ENCODE measurements around the gene ASB6.

Gene ASB6

DNA sequence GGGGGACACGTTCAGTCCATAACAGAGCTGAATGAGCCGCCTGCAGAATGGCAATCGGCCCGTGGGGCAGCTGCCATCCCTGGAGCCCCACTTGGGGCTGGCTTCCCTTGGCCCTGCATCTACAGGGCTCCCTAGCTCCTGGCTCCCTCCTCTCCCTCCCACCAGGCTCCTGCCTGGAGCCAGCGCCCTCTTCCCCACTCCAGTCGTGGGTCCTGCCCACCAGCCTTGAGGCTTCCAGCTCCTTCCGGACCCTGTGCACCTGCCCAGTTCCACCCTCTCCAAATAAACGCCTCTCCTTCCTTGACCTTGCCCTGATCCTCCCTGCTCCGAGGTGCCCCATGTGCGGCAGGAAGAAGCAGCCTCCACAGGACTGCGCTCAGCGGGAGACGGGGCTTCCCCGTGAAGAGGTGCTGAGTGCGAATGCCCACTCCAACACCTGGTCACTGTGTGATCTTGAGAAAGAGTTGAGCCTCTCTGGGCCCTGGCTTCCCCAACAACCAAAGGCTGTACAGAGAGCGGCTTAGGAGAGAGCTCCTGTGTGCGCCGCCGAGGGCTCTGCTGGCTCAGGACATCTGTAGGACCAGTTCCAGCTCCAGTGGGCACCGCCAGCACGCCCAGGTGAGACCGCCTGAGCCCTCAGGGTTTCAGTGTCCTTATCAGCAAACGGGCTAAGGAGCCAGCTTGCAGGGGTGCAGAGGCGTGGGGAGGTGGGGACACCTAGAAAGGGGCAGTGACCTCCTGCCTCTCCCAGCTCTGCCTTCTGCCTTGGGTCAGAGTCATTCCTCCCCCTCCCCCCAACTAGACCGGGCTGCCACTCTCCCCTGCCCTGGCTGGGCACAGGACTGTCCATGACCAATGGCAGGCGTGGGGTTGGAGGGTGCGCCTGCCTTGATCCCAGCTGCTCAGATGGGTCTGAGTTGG is 33.1 kb downstream of the ASB6 start:
- TF ChIP-seq, protein P1, sequence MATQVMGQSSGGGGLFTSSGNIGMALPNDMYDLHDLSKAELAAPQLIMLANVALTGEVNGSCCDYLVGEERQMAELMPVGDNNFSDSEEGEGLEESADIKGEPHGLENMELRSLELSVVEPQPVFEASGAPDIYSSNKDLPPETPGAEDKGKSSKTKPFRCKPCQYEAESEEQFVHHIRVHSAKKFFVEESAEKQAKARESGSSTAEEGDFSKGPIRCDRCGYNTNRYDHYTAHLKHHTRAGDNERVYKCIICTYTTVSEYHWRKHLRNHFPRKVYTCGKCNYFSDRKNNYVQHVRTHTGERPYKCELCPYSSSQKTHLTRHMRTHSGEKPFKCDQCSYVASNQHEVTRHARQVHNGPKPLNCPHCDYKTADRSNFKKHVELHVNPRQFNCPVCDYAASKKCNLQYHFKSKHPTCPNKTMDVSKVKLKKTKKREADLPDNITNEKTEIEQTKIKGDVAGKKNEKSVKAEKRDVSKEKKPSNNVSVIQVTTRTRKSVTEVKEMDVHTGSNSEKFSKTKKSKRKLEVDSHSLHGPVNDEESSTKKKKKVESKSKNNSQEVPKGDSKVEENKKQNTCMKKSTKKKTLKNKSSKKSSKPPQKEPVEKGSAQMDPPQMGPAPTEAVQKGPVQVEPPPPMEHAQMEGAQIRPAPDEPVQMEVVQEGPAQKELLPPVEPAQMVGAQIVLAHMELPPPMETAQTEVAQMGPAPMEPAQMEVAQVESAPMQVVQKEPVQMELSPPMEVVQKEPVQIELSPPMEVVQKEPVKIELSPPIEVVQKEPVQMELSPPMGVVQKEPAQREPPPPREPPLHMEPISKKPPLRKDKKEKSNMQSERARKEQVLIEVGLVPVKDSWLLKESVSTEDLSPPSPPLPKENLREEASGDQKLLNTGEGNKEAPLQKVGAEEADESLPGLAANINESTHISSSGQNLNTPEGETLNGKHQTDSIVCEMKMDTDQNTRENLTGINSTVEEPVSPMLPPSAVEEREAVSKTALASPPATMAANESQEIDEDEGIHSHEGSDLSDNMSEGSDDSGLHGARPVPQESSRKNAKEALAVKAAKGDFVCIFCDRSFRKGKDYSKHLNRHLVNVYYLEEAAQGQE (IDR thresholded peaks at IDR 0.05; ENCODE audit: insufficient read depth in 1 of 2, low read depth in 2 of 2, low read length in 2 of 2) = no peak
- TF ChIP-seq FOXP2 (optimal IDR thresholded peaks at IDR 0.05; ENCODE audit: borderline replicate concordance, extremely low read depth, extremely low read length, insufficient read depth) = no peak
- TF ChIP-seq TAF1 (IDR thresholded peaks at IDR 0.05; ENCODE audit: borderline replicate concordance, insufficient read depth, low read length) = no peak

DNA sequence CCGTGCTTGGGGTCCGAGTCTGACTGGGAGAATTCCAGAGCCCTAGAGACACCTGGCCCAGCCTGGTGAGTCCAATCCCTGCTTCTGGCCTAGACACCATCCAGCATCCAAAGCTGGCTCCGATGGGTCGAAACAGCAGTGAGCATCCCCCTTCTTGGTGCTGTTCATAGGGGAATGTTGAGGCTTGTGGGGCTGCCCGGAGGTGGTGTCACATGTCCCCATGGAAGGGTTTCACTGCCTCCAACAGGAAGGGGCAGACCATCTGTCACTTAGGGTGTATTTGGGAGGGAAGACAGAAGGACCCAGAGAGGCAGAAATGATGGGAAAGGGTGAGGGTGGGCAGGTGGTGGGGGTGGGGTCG is 34.9 kb downstream of the ASB6 start:
- TF ChIP-seq POLR2AphosphoS5 (IDR thresholded peaks at IDR 0.05; ENCODE audit: low read depth, low read length) (no peak), TAF1 (IDR thresholded peaks at IDR 0.05; ENCODE audit: borderline replicate concordance, insufficient read depth, low read length) (no peak), SIN3A (IDR thresholded peaks at IDR 0.05; ENCODE audit: borderline replicate concordance, insufficient read depth, low read length) (no peak), FOXP2 (optimal IDR thresholded peaks at IDR 0.05; ENCODE audit: borderline replicate concordance, extremely low read depth, extremely low read length, insufficient read depth) (no peak)
- TF ChIP-seq, protein P1 (IDR thresholded peaks at IDR 0.05; ENCODE audit: insufficient read depth in 1 of 2, low read depth in 2 of 2, low read length in 2 of 2) = no peak

DNA sequence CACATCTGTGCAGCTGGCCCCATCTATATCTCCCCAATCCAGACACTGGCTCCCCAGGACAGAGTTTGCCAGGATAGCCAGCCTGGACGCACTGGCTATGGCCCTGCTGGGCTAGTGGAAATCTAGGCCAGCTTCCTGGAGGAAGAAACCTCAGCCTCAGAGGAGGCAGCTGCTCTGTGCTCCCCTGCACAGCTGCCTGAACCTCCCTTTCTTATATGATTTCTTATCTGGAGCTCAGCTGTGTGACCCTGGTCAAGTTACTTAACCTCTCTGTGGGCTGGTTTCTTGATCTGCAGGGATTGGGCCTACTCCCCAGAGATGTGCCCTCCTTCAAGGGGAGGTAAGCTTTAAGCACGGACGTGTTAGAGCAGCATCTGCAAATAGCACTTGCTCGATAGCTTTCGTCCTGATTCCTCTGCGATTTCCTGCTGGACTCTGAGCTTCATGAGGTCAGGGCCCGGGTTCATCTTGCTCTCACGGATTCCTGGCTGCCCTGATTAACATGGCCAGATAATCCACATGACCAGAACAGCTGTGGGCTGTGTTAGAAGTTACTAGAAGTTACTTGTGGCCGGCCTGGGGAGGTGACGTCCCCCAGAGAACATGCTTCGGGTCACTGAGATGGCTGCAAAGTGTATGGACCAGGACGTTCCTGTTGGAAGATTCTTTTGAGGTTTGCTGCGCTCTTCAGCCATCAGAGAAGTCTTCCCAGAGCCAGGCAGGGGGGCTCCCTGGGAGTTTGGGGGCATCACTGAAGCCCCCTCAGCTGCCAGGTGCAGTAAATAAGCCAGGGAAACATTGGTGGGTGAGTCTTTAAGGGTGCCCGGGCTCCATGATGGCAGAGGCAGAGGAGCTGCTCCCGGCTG is 35.6 kb downstream of the ASB6 start:
- TF ChIP-seq TAF1 (IDR thresholded peaks at IDR 0.05; ENCODE audit: borderline replicate concordance, insufficient read depth, low read length) (no peak), POLR2AphosphoS5 (IDR thresholded peaks at IDR 0.05; ENCODE audit: low read depth, low read length) (no peak), FOXP2 (optimal IDR thresholded peaks at IDR 0.05; ENCODE audit: borderline replicate concordance, extremely low read depth, extremely low read length, insufficient read depth) (no peak), SIN3A (IDR thresholded peaks at IDR 0.05; ENCODE audit: borderline replicate concordance, insufficient read depth, low read length) (no peak)
- TF ChIP-seq, protein P1 (IDR thresholded peaks at IDR 0.05; ENCODE audit: insufficient read depth in 1 of 2, low read depth in 2 of 2, low read length in 2 of 2) = no peak

DNA sequence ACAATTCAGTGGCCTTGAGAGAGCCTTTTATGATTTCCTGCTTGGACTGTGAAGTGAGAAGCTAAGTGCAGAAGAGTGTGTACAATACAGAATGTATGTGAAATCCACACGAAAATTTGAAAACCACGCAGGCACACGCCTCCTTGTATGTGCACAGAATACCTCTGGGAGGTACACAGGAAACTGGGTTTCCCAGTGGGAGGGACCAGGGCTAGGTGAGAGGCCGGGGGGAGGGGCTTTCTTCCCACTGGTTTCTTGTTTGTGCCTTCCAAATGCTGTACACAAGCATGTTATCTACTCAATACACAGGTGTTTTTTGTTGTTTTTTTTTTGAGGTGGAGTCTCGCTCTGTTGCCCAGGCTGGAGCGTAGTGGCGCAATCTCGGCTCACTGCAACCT is 37.2 kb downstream of the ASB6 start:
- TF ChIP-seq, protein P1 (IDR thresholded peaks at IDR 0.05; ENCODE audit: insufficient read depth in 1 of 2, low read depth in 2 of 2, low read length in 2 of 2) = no peak
- TF ChIP-seq SIN3A (IDR thresholded peaks at IDR 0.05; ENCODE audit: borderline replicate concordance, insufficient read depth, low read length) (no peak), FOXP2 (optimal IDR thresholded peaks at IDR 0.05; ENCODE audit: borderline replicate concordance, extremely low read depth, extremely low read length, insufficient read depth) (no peak), TAF1 (IDR thresholded peaks at IDR 0.05; ENCODE audit: borderline replicate concordance, insufficient read depth, low read length) (no peak), POLR2AphosphoS5 (IDR thresholded peaks at IDR 0.05; ENCODE audit: low read depth, low read length) (no peak)
